ENCODE results near the gene XCL1.

DNA sequence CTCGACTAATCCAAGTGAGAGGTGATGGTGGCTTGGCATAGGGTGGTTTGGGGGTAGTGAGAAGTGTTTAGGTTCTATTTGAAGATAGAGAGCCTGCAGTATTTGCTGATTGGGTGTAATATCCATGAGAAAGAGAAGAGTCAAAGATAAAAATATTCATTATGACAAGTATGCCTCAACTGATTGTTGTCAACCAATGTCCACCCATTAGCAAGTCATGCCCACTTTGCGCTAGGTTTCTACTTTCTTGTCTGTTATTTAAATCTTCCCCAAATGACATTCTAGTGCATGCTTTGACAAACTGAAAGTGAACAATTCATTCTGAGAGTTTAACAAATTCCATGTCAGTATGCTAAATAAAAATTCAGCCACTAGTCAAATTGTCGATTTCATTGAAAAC, 3.8 kb upstream of the XCL1 start:
- TF ChIP-seq, protein P1, sequence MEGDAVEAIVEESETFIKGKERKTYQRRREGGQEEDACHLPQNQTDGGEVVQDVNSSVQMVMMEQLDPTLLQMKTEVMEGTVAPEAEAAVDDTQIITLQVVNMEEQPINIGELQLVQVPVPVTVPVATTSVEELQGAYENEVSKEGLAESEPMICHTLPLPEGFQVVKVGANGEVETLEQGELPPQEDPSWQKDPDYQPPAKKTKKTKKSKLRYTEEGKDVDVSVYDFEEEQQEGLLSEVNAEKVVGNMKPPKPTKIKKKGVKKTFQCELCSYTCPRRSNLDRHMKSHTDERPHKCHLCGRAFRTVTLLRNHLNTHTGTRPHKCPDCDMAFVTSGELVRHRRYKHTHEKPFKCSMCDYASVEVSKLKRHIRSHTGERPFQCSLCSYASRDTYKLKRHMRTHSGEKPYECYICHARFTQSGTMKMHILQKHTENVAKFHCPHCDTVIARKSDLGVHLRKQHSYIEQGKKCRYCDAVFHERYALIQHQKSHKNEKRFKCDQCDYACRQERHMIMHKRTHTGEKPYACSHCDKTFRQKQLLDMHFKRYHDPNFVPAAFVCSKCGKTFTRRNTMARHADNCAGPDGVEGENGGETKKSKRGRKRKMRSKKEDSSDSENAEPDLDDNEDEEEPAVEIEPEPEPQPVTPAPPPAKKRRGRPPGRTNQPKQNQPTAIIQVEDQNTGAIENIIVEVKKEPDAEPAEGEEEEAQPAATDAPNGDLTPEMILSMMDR (conservative IDR thresholded peaks at IDR 0.05; ENCODE audit: low read depth, low read length) = no peak
- TF ChIP-seq EZH2 (IDR thresholded peaks at IDR 0.05; ENCODE audit: low read length, unreplicated experiment) = no peak

Data from PC-3 (cell line).